ENCODE results near the gene POMGNT2.

Gene POMGNT2

GRCh38 chr3:43105596-43106292, at the start of gene POMGNT2:
Gene POMGNT2 (minus strand): TSS chr3:43106079. CDS start chr3:43081431, 24,648 bp downstream.
- peak; percentile 91 for DNase-seq

- no peak for DNase-seq
Observed at GRCh38 chr3:43154980-43155379, 49.1 kb upstream of the POMGNT2 start.

GRCh38 chr3:43153216-43154083, 47.6 kb upstream of the POMGNT2 start:
- DNase-seq = no peak

- no peak for DNase-seq
Observed at GRCh38 chr3:43152649-43153048, 46.8 kb upstream of the POMGNT2 start.

- DNase-seq = no peak
Observed at GRCh38 chr3:43148033-43148432, 42.2 kb upstream of the POMGNT2 start.

GRCh38 chr3:43146599-43146998, 40.7 kb upstream of the POMGNT2 start:
- DNase-seq = no peak

GRCh38 chr3:43144761-43145490, 39.0 kb upstream of the POMGNT2 start:
- no peak for DNase-seq

GRCh38 chr3:43142472-43142871, 36.6 kb upstream of the POMGNT2 start:
- no peak for DNase-seq

- no peak for DNase-seq
Observed at GRCh38 chr3:43138488-43139231, 32.8 kb upstream of the POMGNT2 start.

GRCh38 chr3:43132870-43133636, 27.2 kb upstream of the POMGNT2 start:
- no peak for DNase-seq

- no peak for DNase-seq
Observed at GRCh38 chr3:43132193-43132592, 26.3 kb upstream of the POMGNT2 start.

GRCh38 chr3:43128464-43128863, 22.6 kb upstream of the POMGNT2 start:
- no peak for DNase-seq

GRCh38 chr3:43126536-43126935, 20.7 kb upstream of the POMGNT2 start:
- DNase-seq = no peak

- no peak for DNase-seq
Observed at GRCh38 chr3:43123895-43124294, 18.0 kb upstream of the POMGNT2 start.

- no peak for DNase-seq
Observed at GRCh38 chr3:43120937-43121336, 15.1 kb upstream of the POMGNT2 start.

- no peak for DNase-seq
Observed at GRCh38 chr3:43117257-43117656, 11.4 kb upstream of the POMGNT2 start.

GRCh38 chr3:43113671-43114070, 7.8 kb upstream of the POMGNT2 start:
- DNase-seq = no peak

GRCh38 chr3:43106293-43106628, 382 bp upstream of the POMGNT2 start:
- DNase-seq = no peak

- DNase-seq = peak; percentile 48
Observed at GRCh38 chr3:43104660-43105595, 951 bp downstream of the POMGNT2 start.

GRCh38 chr3:43104039-43104438, 1.8 kb downstream of the POMGNT2 start:
- no peak for DNase-seq

All from activated T-cell treated with anti-CD3 and anti-CD28 coated beads, Interleukin-2, amount 50 U/mL, for 1 hour (primary cell).